Thyroid gland (tissue), 4 donors: ENCODE data around the gene BCAT1.

Experiments used
- POLR2A ChIP-seq, 2 donors: fragments of 450-650 bp; IDR thresholded peaks; one replicate each; pipeline ENCODE4 v1.6.1; 2017; ENCODE audit warnings: antibody characterized with exemption in 2 of 2, mild to moderate bottlenecking in 2 of 2, moderate library complexity in 1 of 2
- TF ChIP-seq, protein P1 (sequence below), 6 experiments: fragments of 200-600 bp in 3 of 6; fragments of 450-650 bp in 3 of 6; sonication (generic) in 3 of 6; IDR thresholded peaks; one replicate each; pipeline ENCODE4 v1.5.1; 2016 to 2019; ENCODE audit warnings: antibody characterized with exemption in 6 of 6, mild to moderate bottlenecking in 2 of 6, inconsistent platforms in 1 of 6, moderate library complexity in 1 of 6

DNA sequence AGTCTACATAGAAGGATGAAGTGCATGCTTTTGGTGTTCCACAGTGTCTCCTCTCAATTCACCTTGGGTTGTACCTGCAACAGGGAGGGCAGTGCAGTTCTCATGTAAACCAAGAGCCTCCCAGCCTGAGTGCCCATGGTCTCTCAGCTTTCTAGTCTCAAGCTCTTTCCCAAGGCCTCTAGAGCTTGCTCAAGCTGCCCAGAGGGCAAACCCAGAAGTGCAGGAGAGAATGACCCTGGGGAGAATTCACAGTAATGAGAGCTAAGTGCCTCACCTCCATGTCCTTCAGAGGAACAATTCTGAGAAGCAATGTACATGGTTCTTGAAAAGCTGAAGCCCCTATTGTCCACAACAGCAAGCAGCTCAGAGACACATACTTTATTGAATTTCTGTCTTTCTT lies 180.5 kb downstream of the BCAT1 start:
- TF ChIP-seq, protein P1, sequence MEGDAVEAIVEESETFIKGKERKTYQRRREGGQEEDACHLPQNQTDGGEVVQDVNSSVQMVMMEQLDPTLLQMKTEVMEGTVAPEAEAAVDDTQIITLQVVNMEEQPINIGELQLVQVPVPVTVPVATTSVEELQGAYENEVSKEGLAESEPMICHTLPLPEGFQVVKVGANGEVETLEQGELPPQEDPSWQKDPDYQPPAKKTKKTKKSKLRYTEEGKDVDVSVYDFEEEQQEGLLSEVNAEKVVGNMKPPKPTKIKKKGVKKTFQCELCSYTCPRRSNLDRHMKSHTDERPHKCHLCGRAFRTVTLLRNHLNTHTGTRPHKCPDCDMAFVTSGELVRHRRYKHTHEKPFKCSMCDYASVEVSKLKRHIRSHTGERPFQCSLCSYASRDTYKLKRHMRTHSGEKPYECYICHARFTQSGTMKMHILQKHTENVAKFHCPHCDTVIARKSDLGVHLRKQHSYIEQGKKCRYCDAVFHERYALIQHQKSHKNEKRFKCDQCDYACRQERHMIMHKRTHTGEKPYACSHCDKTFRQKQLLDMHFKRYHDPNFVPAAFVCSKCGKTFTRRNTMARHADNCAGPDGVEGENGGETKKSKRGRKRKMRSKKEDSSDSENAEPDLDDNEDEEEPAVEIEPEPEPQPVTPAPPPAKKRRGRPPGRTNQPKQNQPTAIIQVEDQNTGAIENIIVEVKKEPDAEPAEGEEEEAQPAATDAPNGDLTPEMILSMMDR (IDR thresholded peaks at IDR 0.05), result no peak
- no peak for TF ChIP-seq POLR2A (IDR thresholded peaks at IDR 0.05)
